DMS53 treated with DMSO at 0.1 percent for 48 hours (cell line): ENCODE results near the gene FAM163B.

Source experiments
- DNase-seq: peaks from one replicate; lab custom pipeline; 2025; ENCODE audit not compliant: unreplicated experiment; lab: John Stamatoyannopoulos, UW

FAM163B gene

GRCh38 chr9:133531293-133531692 is 77.9 kb downstream of the FAM163B start:
- DNase-seq: no peak

GRCh38 chr9:133529874-133530273 is 79.3 kb downstream of the FAM163B start:
- no peak for DNase-seq

GRCh38 chr9:133529457-133529856 is 79.7 kb downstream of the FAM163B start:
- no peak for DNase-seq

GRCh38 chr9:133528876-133529241 is 80.3 kb downstream of the FAM163B start:
- no peak for DNase-seq

- DNase-seq: no peak
These were observed 81.0 kb downstream of the FAM163B start for GRCh38 chr9:133528001-133528875.

- DNase-seq: no peak
These were observed 81.7 kb downstream of the FAM163B start for GRCh38 chr9:133527444-133527920.
